ENCODE data around the gene P2RY2.
"Not testable (repeated sequence)": the region's sequence is repeated elsewhere in the genome, so short reads cannot be mapped to it uniquely, and the experiment has no call there.

The P2RY2 gene

GRCh38 chr11:73266646-73267020 is 48.6 kb downstream of the P2RY2 start:
- no peak for DNase-seq (ENCODE audit: low read depth in 3 of 3)

- DNase-seq (ENCODE audit: low read depth in 3 of 3): no peak
These were observed 49.2 kb downstream of the P2RY2 start for GRCh38 chr11:73267122-73267846.

- DNase-seq (ENCODE audit: low read depth in 3 of 3): no peak
These were observed 49.9 kb downstream of the P2RY2 start for GRCh38 chr11:73267906-73268540.

DNA sequence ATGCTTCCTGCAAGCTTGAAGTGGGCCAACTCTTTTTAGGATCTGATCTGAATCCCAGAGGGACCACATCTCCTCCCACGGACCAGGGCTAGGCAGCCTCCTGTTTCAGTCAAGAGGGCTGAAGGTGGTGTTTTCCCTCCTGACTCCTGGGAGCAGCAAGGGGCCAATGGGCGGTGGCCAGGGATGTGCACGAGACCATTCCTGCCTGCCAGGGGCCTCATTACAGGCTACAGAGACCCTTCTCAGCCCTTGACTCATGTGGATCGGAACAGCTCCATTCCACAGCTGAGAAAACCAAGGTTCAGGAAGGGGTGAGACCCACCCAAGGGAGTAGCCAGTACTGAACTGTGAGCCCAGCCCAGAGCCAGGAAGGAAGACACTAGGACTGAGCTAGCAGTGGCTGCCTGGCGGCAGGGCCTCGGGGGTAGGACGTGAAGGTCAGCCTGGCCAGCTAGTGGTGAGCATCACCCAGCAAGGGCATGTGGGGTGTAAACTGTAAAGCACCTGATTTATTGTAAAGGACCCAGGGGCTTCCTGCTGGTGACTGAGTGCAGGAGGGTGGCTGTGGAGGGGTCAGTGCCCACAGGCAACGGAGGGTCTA is 50.7 kb downstream of the P2RY2 start:
- no peak for DNase-seq (ENCODE audit: low read depth in 3 of 3)

DNA sequence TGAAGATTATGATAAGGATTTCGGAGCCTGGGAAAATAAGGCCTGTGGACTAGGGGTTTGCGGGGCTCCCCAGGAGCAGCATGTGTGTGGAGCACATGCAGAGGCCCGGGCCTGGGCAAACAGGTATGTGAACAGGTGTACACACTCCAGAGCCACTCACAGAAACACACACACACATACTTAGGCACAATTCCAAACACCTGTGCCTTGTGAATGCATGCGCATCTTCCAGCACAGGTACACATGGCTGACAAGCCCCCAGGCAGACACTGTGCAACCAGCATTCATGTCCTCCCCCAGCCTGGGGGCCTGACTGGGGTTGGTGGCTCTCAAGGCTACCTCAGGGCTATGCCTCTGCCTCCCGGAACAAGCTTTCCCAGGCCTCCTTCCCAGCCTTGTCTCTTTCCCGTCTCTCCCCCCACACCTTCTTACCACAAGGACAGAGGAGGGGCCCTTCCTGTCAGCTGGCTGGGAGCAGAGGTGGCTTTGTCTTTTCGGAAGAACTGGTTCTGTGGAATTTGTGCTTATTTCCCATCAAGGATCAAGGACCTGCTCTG is 51.5 kb downstream of the P2RY2 start:
- no peak for DNase-seq (ENCODE audit: low read depth in 3 of 3)

DNA sequence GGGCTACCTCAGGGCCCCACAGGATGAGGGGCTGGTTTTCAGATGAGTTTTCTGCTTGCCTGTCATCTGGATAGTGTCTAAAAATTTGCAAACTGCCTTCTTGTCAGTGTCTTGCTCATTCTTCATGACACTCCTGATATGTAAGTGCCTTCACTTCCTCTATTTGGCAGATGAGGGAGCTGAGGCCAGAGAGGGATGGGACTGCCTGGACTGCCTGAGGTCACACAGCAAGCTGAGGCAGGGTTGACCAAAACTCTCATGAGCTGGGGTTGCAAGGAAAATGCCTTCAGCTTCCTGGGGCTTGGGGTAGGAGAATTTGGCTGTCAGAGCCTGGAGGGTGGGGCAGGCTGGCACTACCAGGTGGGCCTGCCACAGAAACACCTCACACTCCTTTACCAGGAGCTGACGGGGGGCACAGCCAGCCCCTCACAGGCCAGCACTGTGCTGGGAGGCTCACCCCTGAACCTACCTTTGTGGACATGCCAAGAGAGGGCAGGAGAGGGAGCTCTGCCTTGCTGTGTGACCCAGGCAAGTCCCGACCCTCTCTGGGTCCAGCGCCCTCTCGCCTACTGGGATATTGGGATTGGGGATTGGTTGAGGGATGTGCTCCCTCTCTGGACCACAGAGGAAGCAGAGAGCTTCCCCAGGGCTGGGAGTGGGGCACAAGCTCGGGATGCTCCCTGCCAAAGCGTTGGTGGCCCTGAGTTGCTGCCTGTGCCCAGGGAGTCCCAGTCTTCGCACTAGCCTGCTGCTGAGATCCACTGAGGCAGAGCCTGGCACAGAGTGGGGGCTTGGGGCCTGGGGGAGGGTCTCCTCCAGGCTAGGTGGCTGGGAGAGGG is 52.2 kb downstream of the P2RY2 start:
- DNase-seq (ENCODE audit: low read depth in 3 of 3): no peak

DNA sequence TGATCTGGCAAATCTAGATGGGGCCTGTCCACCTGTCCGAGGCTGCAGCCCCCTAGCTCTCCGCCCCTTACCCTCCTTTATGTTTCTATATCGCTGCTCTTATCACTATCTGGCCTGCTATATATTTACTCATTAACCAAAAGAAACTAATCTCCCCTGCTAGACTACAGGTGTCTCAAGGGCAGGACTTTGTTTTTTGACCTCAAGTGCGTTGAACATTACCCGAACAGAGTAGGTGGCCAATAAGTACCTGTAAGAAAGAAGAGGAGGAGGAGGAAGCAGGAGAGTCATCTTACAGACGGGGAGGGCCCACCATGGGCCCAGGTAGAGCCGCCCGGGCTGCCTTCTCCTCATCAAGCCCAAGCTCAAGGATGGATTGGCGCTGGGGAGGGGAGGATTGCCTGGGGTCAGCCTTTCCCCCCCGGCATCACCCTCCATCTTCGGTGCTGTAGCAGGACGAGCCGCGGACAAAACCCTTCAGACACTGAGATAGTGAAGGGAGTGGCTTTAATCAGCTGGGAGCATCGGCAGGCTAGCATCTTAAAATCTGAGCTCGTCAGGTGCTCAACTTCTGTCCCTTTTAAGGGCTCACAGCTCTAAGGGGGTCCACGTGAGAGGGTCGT is 52.9 kb downstream of the P2RY2 start:
- DNase-seq (ENCODE audit: low read depth in 3 of 3): no peak

- not testable (repeated sequence) for DNase-seq (ENCODE audit: low read depth in 3 of 3)
These were observed 53.4 kb downstream of the P2RY2 start for GRCh38 chr11:73271478-73271865.

DNA sequence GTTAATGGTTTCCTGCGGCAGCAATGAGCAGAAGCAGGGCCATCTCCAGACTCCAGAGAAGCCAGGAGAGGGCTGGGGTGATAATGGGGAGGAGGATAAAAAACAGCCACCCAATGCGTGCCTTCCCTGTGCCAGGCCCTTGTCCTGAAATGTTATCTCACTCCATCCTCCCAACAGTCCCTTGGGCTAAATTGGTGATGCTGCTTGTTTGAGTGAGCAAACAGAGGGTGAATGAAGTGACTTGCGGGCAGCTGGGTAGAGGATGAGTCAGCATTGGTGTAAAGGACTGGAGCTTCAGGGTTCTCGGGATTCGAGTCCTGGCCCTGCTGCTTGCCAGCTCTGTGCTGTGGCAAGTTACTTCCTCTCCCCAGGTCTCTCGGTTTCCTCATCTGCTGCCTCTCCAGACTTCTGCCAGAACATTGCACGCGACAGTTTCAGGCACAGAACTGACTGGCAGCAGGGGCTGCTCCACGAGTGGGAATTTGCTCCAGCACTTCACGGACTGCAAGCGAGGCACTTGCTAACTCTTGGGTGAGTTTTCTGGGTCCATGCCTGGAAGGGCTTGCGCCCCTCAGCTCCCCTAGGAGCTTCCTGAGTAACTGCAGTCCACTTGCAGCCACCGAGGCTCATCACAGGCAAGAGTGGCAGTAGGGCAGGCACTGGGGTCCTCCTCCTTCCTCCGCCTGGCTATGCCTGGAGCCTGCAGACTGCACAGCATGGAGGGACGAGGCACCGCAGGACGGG is 54.0 kb downstream of the P2RY2 start, which contains the start of gene P2RY6:
Gene P2RY6, plus strand, starts transcription at position 403 of the 744 bp plus-strand sequence. CDS start 24,181 bp downstream, outside the sequence.
- no peak for DNase-seq (ENCODE audit: low read depth in 3 of 3)

DNA sequence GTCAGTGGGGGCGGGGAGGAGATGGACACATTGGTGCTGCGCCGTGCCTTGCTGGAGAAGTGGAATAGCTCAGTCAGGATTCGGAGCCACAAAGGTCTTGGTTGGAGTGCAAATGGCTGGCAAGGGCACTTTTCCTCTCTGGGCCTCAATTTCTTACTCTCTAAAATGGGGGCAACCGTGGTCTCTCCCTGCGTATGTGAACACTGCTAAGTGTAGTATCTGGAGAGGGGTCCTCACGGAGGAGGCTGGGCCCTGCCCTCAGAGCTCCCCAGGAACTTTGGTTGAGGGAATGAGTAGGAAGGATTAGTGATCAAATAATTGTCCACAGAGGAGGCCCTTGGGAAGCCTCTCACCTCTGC is 54.6 kb downstream of the P2RY2 start:
- DNase-seq (ENCODE audit: low read depth in 3 of 3): no peak

DNA sequence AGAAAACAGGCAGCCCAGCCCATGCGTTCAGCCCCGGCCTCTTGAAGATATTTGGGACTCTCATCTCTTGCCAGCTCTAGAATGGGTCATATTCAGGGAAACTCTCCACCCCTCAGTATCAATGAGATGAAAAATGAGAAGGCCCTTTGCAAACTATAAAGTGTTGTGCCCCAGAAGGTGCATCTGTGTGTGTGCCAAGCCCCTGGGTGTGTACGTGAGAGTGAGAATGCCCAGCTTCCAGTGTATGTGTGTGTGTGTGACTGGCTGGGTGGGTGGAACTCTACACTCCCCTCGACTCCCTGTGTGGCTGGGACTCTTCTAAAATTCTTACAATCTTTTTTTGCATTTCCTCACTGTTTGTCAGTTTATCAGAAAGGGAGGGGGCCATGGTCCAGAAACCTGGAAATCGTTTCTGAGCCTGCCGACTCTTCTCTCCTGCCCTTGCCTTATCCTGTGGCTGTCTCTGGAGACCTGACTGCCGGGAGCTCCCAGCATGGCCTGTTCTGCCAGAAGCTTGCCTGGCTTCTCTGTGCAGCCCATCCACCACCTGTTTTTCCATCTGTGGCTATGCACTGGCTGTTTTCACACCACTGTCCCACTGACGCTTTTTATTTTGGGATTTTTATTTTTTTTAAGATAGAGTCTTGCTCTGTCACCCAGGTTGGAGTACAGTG is 55.3 kb downstream of the P2RY2 start:
- no peak for DNase-seq (ENCODE audit: low read depth in 3 of 3)

- not testable (repeated sequence) for DNase-seq (ENCODE audit: low read depth in 3 of 3)
These were observed 56.1 kb downstream of the P2RY2 start for GRCh38 chr11:73274191-73274590.

DNA sequence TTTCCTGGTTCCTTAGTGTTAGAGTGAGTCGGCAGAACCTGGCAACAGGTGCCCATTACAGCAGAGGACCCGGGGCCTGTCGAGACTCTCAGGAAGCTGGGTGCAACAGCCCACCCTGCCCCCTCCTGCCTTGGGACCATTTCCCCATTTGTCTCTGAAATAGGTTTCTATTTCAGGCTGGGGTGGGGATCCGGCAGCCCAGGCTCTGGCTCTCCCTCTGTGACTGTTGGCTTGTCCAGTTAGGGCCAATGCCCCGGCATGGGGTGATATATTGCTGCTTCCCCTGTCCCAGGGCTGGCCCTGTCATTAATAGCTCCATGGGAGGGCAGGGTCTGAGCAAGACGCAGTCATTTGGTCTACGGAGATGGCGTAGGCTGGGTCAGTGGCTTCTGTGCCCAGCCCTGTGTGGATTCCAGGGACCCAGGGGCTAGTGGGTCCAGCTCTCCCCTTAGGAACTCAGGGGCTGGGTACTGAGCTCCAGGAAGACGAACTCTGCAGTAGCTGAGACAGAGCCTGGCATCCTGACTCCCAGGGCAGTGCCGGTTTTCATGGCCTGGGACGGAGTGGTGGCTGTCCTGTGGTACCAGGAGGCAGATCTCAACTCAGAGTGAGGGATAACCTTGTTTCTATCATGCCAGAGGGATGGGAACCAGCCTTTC is 56.8 kb downstream of the P2RY2 start:
- no peak for DNase-seq (ENCODE audit: low read depth in 3 of 3)

DNA sequence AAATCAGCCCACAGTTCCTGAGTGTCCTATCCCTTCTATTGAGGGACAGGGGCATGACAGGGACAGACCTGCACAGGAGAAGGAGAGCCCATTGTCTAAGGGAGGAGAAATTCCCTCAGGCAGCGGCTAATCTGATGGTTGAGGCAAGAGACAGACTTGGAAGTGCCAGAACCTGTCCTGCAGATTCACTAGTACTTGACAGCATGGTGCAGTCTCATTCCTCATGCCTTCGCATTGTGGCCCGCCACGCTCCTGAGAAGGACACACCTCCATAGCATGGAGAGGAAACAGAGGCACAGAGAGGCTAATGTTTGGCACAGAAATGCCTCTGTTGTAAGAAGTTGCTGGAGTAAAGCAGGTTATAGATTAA is 57.3 kb downstream of the P2RY2 start:
- DNase-seq (ENCODE audit: low read depth in 3 of 3): no peak

GRCh38 chr11:73277467-73277866 is 59.4 kb downstream of the P2RY2 start:
- no peak for DNase-seq (ENCODE audit: low read depth in 3 of 3)

GRCh38 chr11:73280626-73281025 is 62.5 kb downstream of the P2RY2 start:
- no peak for DNase-seq (ENCODE audit: low read depth in 3 of 3)

- DNase-seq (ENCODE audit: low read depth in 3 of 3): no peak
These were observed 63.2 kb downstream of the P2RY2 start for GRCh38 chr11:73281201-73281741.

DNA sequence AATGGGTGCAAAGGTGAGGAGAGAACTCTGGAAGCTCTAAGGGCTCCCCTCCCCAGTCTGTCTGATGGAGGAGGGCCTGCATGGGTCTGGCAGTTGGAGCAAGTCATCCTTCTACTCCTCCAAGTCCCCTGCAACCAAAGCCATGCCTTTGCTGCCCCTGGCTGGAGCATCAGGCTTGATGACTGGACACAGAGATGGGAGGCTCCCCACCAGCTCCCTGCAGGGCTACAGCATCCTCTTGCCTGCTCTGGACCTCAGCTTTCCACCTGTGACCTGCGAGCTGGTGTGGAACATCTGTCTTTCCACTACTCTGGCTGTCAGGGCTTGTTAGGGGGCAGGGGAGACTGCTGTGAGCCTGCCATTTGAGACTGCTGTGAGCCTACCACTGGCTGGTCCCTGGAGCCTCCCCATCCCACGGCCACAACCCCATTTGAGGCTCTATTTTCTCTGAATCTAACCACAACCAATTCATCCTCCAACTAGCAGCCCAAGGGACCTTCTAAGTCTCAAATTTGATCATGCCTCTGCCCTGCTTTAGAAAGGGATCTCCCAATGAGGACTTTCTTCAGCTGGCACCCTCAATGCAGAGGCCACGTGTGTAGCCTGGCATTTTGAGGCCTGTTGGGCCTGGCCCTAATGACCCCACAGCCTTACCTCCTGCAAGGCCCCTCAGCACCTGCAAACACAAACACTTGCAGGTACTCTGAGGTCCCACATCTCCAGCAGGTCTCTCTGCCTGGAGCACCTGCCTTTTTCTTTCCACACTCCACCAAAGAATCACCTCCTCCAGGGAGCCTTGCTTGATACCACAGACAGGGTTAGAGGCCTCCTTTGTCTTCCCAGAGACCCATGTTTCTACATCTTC is 63.9 kb downstream of the P2RY2 start:
- DNase-seq (ENCODE audit: low read depth in 3 of 3): no peak

Data from stimulated activated CD4-positive, alpha-beta T cell treated with anti-CD3 and anti-CD28 coated beads, TNF-alpha, amount 100 ng/mL, for 24 hours (primary cell).